Skeletal muscle tissue (tissue), 4 donors: ENCODE results near the gene SMIM32. TPM values are rescaled to one million over a fixed set of nuclear protein-coding genes. Genes with fewer than 3 reads are reported as not detected.

Source experiments
- H3K27ac ChIP-seq: one replicate; pipeline ENCODE4 v1.7.0; 2013; ENCODE audit warnings: mild to moderate bottlenecking, low read depth, low read length, inconsistent platforms
- H3K27me3 ChIP-seq, 3 donors: one replicate each; pipeline ENCODE4 v1.7.0; 2013; ENCODE audit warnings: low read length in 3 of 3; ENCODE audit not compliant: control insufficient read depth in 3 of 3, insufficient read depth in 3 of 3
- H3K36me3 ChIP-seq, 3 donors: one replicate each; pipeline ENCODE4 v1.7.0; 2013; ENCODE audit warnings: low read length in 3 of 3; ENCODE audit not compliant: control insufficient read depth in 3 of 3, insufficient read depth in 3 of 3
- H3K4me1 ChIP-seq, 3 donors: one replicate each; pipeline ENCODE4 v1.7.0; 2013; ENCODE audit warnings: low read length in 3 of 3, mild to moderate bottlenecking in 3 of 3; ENCODE audit not compliant: control insufficient read depth in 3 of 3, insufficient read depth in 3 of 3
- H3K4me3 ChIP-seq, 3 donors: one replicate each; pipeline ENCODE4 v1.7.0; 2013; ENCODE audit warnings: low read length in 3 of 3
- H3K9ac ChIP-seq, 3 donors: one replicate each; pipeline ENCODE4 v1.7.0; 2013; ENCODE audit warnings: low read length in 3 of 3, mild to moderate bottlenecking in 3 of 3, moderate library complexity in 2 of 3, low read depth in 1 of 3
- H3K9me3 ChIP-seq, 3 donors: one replicate each; pipeline ENCODE4 v1.7.0; 2013; ENCODE audit warnings: low read length in 3 of 3; ENCODE audit not compliant: control insufficient read depth in 3 of 3
- total RNA-seq: library from RNA; depleted of rRNA; stranded (reverse); fragments of >200 nt; gene quantifications from one replicate; pipeline ENCODE4 v1.2.3, GENCODE V29; 2014
- donor health status: Osteomylitis.

The SMIM32 gene
- total RNA-seq, 1 donor from 2014 or later: under 0.01 TPM

DNA sequence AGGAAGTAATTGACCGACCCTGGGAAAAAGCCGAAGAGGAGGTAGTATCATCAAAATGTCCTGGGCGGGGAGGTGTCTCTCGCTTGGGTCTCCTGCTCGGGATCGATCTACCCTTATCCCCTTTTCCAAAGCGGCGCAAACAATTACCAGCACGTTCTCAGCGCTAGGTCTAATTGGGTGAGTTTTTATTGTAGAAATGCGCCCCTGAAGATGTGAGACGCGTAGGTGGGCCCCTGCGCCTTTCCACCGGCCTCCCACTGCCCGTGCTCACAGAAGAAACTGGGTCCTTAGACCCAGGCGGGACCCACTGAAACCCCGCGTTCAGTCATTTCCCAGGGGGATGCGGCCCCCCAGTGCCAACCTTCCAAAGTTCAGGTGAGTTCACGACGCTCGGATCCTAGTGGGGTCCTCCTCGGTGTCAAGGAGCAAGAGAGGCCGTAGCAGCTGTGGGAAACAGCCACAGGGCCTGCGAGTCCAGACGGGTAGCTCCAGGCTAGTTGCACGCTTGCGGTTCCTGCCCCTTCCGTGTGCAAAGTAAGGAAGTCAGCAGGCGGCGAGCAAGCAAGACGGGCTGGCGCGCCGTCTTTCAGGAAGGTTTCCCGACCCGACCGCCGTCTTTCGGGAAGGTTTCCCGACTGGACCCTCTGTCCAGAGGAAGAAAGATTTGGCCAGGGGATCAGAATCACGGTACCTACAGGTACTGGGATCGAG lies 1.5 kb downstream of the SMIM32 start:
- Histone ChIP-seq H3K36me3 (peaks cover 0 to 18% (median 14%) of the 10 kb centered on the region in 3 donors), H3K4me1 (peaks cover 9 to 39% (median 28%) of the 10 kb centered on the region in 3 donors), H3K9ac (peak overlapping the region in 2 of 3 donors; percentile 53 to 82), H3K27ac (no peak overlapping the region), H3K9me3 (no peaks in the 10 kb centered on the region), H3K27me3 (peaks cover 4 to 18% (median 14%) of the 10 kb centered on the region in 3 donors), H3K4me3 (peak overlapping the region; percentile 54 to 72 (median 69))

DNA sequence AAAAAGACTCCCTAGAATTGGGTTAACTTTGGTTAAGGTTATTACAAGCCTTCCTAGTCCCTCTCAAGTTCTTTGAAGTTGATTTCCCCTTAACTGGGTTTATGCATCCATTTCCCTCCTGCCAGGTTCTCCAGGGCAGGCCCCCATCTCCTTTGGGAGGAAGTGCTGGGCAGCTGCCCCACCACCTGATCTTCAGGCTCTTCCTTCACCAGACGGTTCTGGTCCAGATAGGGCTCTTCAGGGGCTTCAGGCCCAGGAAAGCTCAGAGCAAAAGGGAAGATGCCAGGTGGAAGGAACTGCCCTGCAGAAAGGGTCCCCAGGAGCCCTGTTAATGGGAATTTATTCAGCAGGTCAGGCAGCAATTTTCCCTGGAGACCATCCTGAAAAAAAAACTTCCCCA lies 2.1 kb downstream of the SMIM32 start:
- H3K9me3 ChIP-seq: no peaks in the 10 kb centered on the region
- H3K27me3 ChIP-seq: peaks cover 4 to 18% (median 14%) of the 10 kb centered on the region in 3 donors
- no peak overlapping the region for H3K9ac ChIP-seq
- peaks cover 9 to 35% (median 22%) of the 10 kb centered on the region in 3 donors for H3K4me1 ChIP-seq
- H3K27ac ChIP-seq: no peak overlapping the region
- peaks cover 0 to 18% (median 18%) of the 10 kb centered on the region in 3 donors for H3K36me3 ChIP-seq
- no peak overlapping the region for H3K4me3 ChIP-seq

GRCh38 chr5:136190091-136190720 lies 2.8 kb downstream of the SMIM32 start:
- peaks cover 9 to 28% (median 15%) of the 10 kb centered on the region in 3 donors for H3K4me1 ChIP-seq
- no peak overlapping the region for H3K9ac ChIP-seq
- H3K36me3 ChIP-seq: peaks cover 0 to 19% (median 18%) of the 10 kb centered on the region in 3 donors
- H3K4me3 ChIP-seq: no peak overlapping the region
- no peaks in the 10 kb centered on the region for H3K9me3 ChIP-seq
- H3K27ac ChIP-seq: no peak overlapping the region
- peaks cover 4 to 18% (median 14%) of the 10 kb centered on the region in 3 donors for H3K27me3 ChIP-seq

DNA sequence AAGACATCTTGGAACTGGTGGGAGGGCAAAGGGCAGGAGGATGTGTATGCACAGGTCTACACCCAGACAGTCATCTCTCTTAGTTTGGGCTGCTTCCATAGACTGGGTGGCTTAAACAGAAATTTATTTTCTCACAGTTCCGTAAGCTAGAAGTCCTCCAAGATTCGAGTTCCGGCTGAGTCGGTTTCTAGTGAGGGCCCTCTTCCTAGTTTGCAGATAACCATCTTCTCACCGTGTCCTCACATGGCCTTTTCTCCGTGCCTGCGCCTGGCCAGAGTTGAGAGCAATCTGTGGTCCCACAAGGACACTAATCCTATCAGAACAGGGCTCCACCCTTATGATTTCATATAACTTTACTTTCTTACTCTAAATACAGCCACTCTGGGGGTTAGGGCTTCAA lies 4.1 kb downstream of the SMIM32 start:
- H3K4me3 ChIP-seq: no peak overlapping the region
- H3K27ac ChIP-seq: no peak overlapping the region
- peaks cover 4 to 18% (median 14%) of the 10 kb centered on the region in 3 donors for H3K27me3 ChIP-seq
- peaks cover 0 to 19% (median 18%) of the 10 kb centered on the region in 3 donors for H3K36me3 ChIP-seq
- H3K9me3 ChIP-seq: no peaks in the 10 kb centered on the region
- H3K9ac ChIP-seq: no peak overlapping the region
- H3K4me1 ChIP-seq: peaks cover 9 to 21% (median 14%) of the 10 kb centered on the region in 3 donors

- peaks cover under 1 to 19% (median 18%) of the 10 kb centered on the region in 3 donors for H3K36me3 ChIP-seq
- H3K4me3 ChIP-seq: no peak overlapping the region
These were observed 6.2 kb downstream of the SMIM32 start for GRCh38 chr5:136186796-136187195.

GRCh38 chr5:136185974-136186665 lies 6.8 kb downstream of the SMIM32 start:
- peaks cover 0 to under 1% (median 0%) of the 10 kb centered on the region in 3 donors for H3K4me1 ChIP-seq
- H3K9me3 ChIP-seq: no peaks in the 10 kb centered on the region
- H3K9ac ChIP-seq: no peak overlapping the region
- H3K4me3 ChIP-seq: no peak overlapping the region
- H3K27me3 ChIP-seq: peaks cover 0 to 4% (median 4%) of the 10 kb centered on the region in 3 donors
- H3K27ac ChIP-seq: no peak overlapping the region
- peaks cover 2 to 19% (median 18%) of the 10 kb centered on the region in 3 donors for H3K36me3 ChIP-seq

More at GRCh38 chr5:136186796-136187195, 6.2 kb downstream of the SMIM32 start:
- peaks cover 4 to 10% (median 7%) of the 10 kb centered on the region in 3 donors for H3K27me3 ChIP-seq
- H3K9ac ChIP-seq: no peak overlapping the region
- no peaks in the 10 kb centered on the region for H3K9me3 ChIP-seq
- no peak overlapping the region for H3K27ac ChIP-seq
- H3K4me1 ChIP-seq: peaks cover 5 to 7% (median 6%) of the 10 kb centered on the region in 3 donors

DNA sequence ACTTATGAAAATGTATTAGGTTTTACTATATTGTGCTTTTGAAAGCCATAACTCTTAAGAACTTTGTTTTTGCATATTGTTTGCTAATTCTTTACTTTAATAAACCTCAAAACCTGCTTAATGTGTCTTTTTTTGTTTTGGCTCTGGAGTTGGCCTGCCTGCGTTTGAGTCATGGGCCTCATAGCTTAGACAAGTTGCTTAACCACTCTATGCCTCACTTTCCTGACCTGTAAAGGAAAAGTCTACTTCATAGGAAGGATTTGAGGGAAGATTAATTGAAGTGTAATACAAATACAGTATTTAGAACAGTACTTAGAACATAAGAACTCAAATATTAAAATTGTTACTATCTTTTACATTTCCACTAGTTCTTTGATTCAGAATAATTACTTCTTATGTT lies 10.3 kb downstream of the SMIM32 start:
- Histone ChIP-seq H3K4me3 (no peak overlapping the region), H3K9me3 (no peaks in the 10 kb centered on the region), H3K27me3 (no peaks in the 10 kb centered on the region), H3K36me3 (peaks cover 2 to 17% (median 12%) of the 10 kb centered on the region in 3 donors), H3K9ac (no peak overlapping the region), H3K27ac (no peak overlapping the region), H3K4me1 (no peaks in the 10 kb centered on the region)

DNA sequence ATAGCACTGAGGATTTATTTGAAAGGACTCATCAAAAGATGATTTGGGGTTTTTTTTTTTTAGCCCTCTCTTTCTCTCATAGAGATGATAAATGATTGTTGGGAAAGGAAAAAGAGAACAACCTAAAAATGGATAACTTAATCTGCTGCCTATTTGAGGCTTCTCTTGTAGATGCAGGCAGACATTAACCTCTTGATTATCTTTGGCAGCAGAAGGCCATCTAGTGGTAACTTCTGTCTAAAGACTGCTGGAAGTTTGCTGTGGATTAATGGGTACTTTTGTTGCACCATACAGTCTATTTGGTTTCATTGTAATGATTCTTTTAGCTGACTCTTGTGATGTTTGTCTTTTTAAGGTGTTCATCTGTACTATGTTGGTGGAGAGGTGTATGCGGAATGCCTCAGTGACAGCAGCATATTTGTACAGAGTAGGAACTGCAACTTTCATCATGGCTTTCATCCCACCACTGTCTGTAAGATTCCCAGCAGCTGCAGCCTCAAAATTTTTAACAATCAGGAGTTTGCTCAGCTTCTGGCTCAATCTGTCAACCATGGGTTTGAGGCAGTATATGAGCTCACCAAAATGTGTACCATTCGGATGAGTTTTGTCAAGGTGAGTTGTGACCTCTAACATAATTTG lies 18.8 kb downstream of the SMIM32 start:
- Histone ChIP-seq H3K9me3 (no peaks in the 10 kb centered on the region), H3K27me3 (no peaks in the 10 kb centered on the region), H3K27ac (no peak overlapping the region), H3K4me1 (no peaks in the 10 kb centered on the region), H3K4me3 (no peak overlapping the region), H3K36me3 (peaks cover 0 to 34% (median 29%) of the 10 kb centered on the region in 3 donors), H3K9ac (no peak overlapping the region)

DNA sequence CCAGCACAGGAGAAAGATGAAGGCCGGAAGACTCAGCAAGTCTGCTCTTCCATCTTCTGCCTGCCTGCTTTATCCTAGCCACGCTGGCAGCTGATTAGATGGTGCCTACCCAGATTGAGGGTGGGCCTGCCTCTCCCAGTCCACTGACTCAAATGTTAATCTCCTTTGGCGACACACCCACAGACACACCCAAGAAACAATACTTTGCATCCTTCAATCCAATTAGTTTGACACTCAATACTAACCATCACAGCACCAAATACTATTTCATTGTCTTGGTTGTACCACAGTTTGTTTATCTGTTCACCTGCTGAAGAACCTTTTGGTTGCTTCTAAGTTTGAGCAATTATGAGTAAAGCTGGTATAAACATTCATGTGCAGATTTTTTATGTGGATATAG lies 23.7 kb downstream of the SMIM32 start:
- Histone ChIP-seq H3K36me3 (peaks cover 0 to 18% (median 11%) of the 10 kb centered on the region in 3 donors), H3K27ac (no peak overlapping the region), H3K9ac (no peak overlapping the region), H3K4me1 (no peaks in the 10 kb centered on the region), H3K27me3 (no peaks in the 10 kb centered on the region), H3K9me3 (no peaks in the 10 kb centered on the region), H3K4me3 (no peak overlapping the region)
